Subcutaneous adipose tissue (tissue), 4 donors: ENCODE results near the gene DNAH9. TPM values are rescaled to one million over a fixed set of nuclear protein-coding genes. Genes with fewer than 3 reads are reported as not detected.

Experiments used
- CTCF ChIP-seq: fragments of 450-650 bp; IDR thresholded peaks from one replicate; pipeline ENCODE4 v1.5.1; 2016; ENCODE audit warnings: low read depth, mild to moderate bottlenecking, control low read depth, antibody characterized with exemption, moderate library complexity
- total RNA-seq, 4 donors: library from RNA; depleted of rRNA; stranded (reverse); fragments of >200 nt; gene quantifications; one replicate each; pipeline ENCODE4 v1.1.0, GENCODE V29; 2016

DNAH9 gene
- total RNA-seq, 4 donors from 2014 or later = 1.5 to 8.9 (median 4.1) TPM

- no peak for TF ChIP-seq CTCF
Observed at GRCh38 chr17:11668618-11669017, 70.3 kb downstream of the DNAH9 start.

- TF ChIP-seq CTCF = no peak
Observed at GRCh38 chr17:11671126-11671525, 72.9 kb downstream of the DNAH9 start.

- TF ChIP-seq CTCF = no peak
Observed at GRCh38 chr17:11682646-11683045, 84.4 kb downstream of the DNAH9 start.

GRCh38 chr17:11690681-11691080 lies 92.4 kb downstream of the DNAH9 start:
- TF ChIP-seq CTCF = no peak

GRCh38 chr17:11692688-11693087 lies 94.4 kb downstream of the DNAH9 start:
- no peak for TF ChIP-seq CTCF

- no peak for TF ChIP-seq CTCF
Observed at GRCh38 chr17:11693284-11693683, 95.0 kb downstream of the DNAH9 start.

GRCh38 chr17:11700668-11701067 lies 102.4 kb downstream of the DNAH9 start:
- TF ChIP-seq CTCF = no peak
